SU-DHL-6 (cell line): ENCODE measurements around the gene CRIM1.

ENCODE experiments used
- H2AFZ ChIP-seq: fragments of 200-600 bp; sonication (generic); 2 replicates; pipeline ENCODE4 v1.6.1; 2014; ENCODE audit warnings: low read depth, mild to moderate bottlenecking, moderate library complexity, mixed read lengths, antibody characterized with exemption, low read length; ENCODE audit not compliant: severe bottlenecking
- H3F3A ChIP-seq: fragments of 200-600 bp; shearing (Covaris generic); 2 replicates; pipeline ENCODE4 v1.6.0; 2016; ENCODE audit warnings: antibody characterized with exemption, mild to moderate bottlenecking; ENCODE audit not compliant: insufficient read depth
- H3K27ac ChIP-seq: fragments of 200-600 bp; sonication (generic); 2 replicates; pipeline ENCODE4 v1.5.1; 2016; ENCODE audit warnings: low read depth, mild to moderate bottlenecking, low read length, moderate library complexity, mixed read lengths
- H3K27me3 ChIP-seq: fragments of 200-600 bp; sonication (generic), shearing (Covaris generic); 2 replicates; pipeline ENCODE4 v1.6.0; 2014; ENCODE audit warnings: mild to moderate bottlenecking, low read length
- H3K36me3 ChIP-seq: fragments of 200-600 bp; sonication (generic); 2 replicates; pipeline ENCODE4 v1.6.1; 2014; ENCODE audit warnings: mild to moderate bottlenecking, low read length, mixed read lengths
- H3K4me2 ChIP-seq: fragments of 300-600, 200-600 bp; shearing (Covaris generic), sonication (generic); 2 replicates; pipeline ENCODE4 v1.6.0; 2014; ENCODE audit warnings: low read length, low read depth, mild to moderate bottlenecking; ENCODE audit not compliant: poor library complexity, severe bottlenecking
- H3K4me3 ChIP-seq: fragments of 200-600 bp; sonication (generic); 2 replicates; pipeline ENCODE4 v1.5.1; 2014; ENCODE audit warnings: antibody characterized with exemption, low read length, mild to moderate bottlenecking, mixed read lengths; ENCODE audit not compliant: insufficient read depth, poor library complexity, severe bottlenecking
- H3K79me2 ChIP-seq: fragments of 200-600 bp; sonication (generic); 2 replicates; pipeline ENCODE4 v1.6.1; 2014; ENCODE audit warnings: mild to moderate bottlenecking, low read length, moderate library complexity; ENCODE audit not compliant: insufficient read depth
- H3K9ac ChIP-seq: fragments of 200-600 bp; sonication (generic); 2 replicates; pipeline ENCODE4 v1.7.0; 2014; ENCODE audit warnings: mild to moderate bottlenecking, low read length
- H3K9me2 ChIP-seq: fragments of 200-600 bp; sonication (generic); replicated peaks from 2 replicates; pipeline ENCODE4 v1.6.1; 2014; ENCODE audit warnings: low read length; ENCODE audit not compliant: insufficient read depth
- H3K9me3 ChIP-seq: fragments of 200-600 bp; sonication (generic); 2 replicates; pipeline ENCODE4 v1.6.1; 2014; ENCODE audit warnings: low read length, mixed read lengths; ENCODE audit not compliant: insufficient read depth
- H4K20me1 ChIP-seq: fragments of 200-600 bp; sonication (generic); 2 replicates; pipeline ENCODE4 v1.6.1; 2014; ENCODE audit warnings: low read depth, mild to moderate bottlenecking, antibody characterized with exemption, low read length, moderate library complexity, mixed read lengths
- CTCF ChIP-seq: fragments of 200-600 bp; sonication (generic); IDR thresholded peaks from one replicate; pipeline ENCODE4 v1.5.1; 2017; ENCODE audit warnings: antibody characterized with exemption, mild to moderate bottlenecking, low read length, moderate library complexity; ENCODE audit not compliant: insufficient read depth, poor library complexity, severe bottlenecking
- EZH2phosphoT487 ChIP-seq: fragments of 200-600 bp; sonication (generic), shearing (Covaris generic); conservative IDR thresholded peaks from 2 replicates; pipeline ENCODE4 v1.6.1; 2018; ENCODE audit warnings: mild to moderate bottlenecking, antibody characterized with exemption, low read length, moderate library complexity, mixed read lengths

CRIM1 gene

GRCh38 chr2:36560726-36561125 is 205.1 kb downstream of the CRIM1 start:
- Histone ChIP-seq H3K4me3 (no peak overlapping the region), H3K9me2 (no peaks in the 10 kb centered on the region), H3F3A (no peaks in the 10 kb centered on the region), H3K4me2 (no peak overlapping the region), H2AFZ (no peak overlapping the region), H3K36me3 (no peaks in the 10 kb centered on the region), H3K27me3 (no peaks in the 10 kb centered on the region), H3K9me3 (no peaks in the 10 kb centered on the region), H4K20me1 (no peaks in the 10 kb centered on the region), H3K9ac (no peak overlapping the region), H3K79me2 (no peaks in the 10 kb centered on the region), H3K27ac (no peak overlapping the region)
- TF ChIP-seq CTCF = no peak
- TF ChIP-seq EZH2phosphoT487 = no peak

GRCh38 chr2:36561237-36561944 is 205.8 kb downstream of the CRIM1 start:
- no peak overlapping the region for H3K9ac ChIP-seq
- no peak overlapping the region for H3K27ac ChIP-seq
- H3K4me2 ChIP-seq = no peak overlapping the region

DNA sequence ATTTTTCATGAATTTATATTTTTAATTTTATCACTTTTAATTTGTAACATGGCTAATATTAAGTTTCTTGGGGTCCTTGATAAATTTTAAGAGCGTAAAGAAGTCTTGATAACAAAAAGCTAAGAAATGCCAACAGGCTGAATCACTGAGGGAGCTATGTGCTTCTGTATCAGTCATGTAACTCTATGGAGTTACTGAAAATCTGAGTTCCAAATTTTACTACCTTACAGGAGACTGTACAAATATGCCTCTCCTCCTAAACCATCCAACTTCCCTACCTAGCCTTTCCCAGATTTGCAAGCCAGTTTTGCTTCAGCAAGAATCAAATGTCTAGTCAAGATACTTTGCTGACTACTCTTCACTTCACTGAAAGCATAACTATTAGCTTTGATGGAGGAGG is 206.7 kb downstream of the CRIM1 start:
- no peaks in the 10 kb centered on the region for H3K79me2 ChIP-seq
- no peak overlapping the region for H2AFZ ChIP-seq
- no peak overlapping the region for H3K4me2 ChIP-seq
- H3K36me3 ChIP-seq = no peaks in the 10 kb centered on the region
- no peaks in the 10 kb centered on the region for H3K9me3 ChIP-seq
- no peaks in the 10 kb centered on the region for H3K27me3 ChIP-seq
- H3K27ac ChIP-seq = no peak overlapping the region
- H3K9ac ChIP-seq = no peak overlapping the region
- H4K20me1 ChIP-seq = no peaks in the 10 kb centered on the region
- H3F3A ChIP-seq = no peaks in the 10 kb centered on the region
- TF ChIP-seq EZH2phosphoT487 (no peak), CTCF (no peak)
- no peak overlapping the region for H3K4me3 ChIP-seq
- no peaks in the 10 kb centered on the region for H3K9me2 ChIP-seq

More at GRCh38 chr2:36561237-36561944, 205.8 kb downstream of the CRIM1 start:
- H3K27me3 ChIP-seq = no peaks in the 10 kb centered on the region
- H3K4me3 ChIP-seq = no peak overlapping the region
- H4K20me1 ChIP-seq = no peaks in the 10 kb centered on the region
- H3K79me2 ChIP-seq = no peaks in the 10 kb centered on the region
- H3F3A ChIP-seq = no peaks in the 10 kb centered on the region
- H3K9me2 ChIP-seq = no peaks in the 10 kb centered on the region
- no peaks in the 10 kb centered on the region for H3K36me3 ChIP-seq
- no peaks in the 10 kb centered on the region for H3K9me3 ChIP-seq
- H2AFZ ChIP-seq = no peak overlapping the region
- TF ChIP-seq CTCF (no peak), EZH2phosphoT487 (no peak)
